ENCODE results near the gene HRAS.
A peak's percentile ranks its signal among the peaks of the same experiment; 100 is the strongest.

Gene HRAS

GRCh38 chr11:553083-553987 is 18.0 kb upstream of the HRAS start:
- DNase-seq: no peak

- DNase-seq: no peak
Observed at GRCh38 chr11:551596-551995, 16.2 kb upstream of the HRAS start.

DNA sequence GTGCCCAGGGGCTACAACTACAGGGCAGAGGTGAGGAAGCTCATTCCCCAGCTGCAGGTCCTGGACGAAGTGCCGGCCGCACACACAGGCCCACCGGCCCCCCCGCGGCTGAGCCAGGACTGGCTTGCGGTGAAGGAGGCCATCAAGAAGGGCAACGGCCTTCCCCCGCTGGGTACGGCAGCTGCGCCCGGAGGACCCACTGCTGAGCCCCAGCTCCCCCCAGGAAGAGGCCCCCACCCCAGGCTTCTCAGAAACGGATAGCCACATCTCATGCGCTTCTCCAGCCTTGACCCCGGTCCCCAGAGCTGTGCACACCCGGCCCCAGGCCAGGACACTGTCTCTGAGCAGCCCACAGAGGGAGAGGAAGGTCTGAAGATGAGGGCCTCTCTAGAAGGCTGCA is 15.8 kb upstream of the HRAS start:
- no peak for DNase-seq

DNA sequence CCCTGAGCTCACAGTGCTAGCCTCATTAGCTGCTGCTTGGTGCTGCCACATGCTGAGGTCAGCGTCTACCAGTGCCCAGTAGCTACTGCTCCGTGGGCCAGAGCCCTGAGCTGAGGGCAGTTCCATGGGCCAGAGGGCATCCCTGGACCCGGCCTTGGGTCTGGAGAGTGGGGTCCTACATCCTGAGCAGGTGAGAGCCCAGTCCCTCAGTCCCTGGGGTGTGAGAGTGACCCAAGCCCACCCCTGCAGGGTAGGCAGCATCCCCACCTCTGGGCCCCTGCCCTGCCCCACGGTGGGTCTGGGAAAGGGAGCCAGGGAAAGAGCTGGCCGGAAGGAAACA is 15.3 kb upstream of the HRAS start:
- DNase-seq: no peak

DNA sequence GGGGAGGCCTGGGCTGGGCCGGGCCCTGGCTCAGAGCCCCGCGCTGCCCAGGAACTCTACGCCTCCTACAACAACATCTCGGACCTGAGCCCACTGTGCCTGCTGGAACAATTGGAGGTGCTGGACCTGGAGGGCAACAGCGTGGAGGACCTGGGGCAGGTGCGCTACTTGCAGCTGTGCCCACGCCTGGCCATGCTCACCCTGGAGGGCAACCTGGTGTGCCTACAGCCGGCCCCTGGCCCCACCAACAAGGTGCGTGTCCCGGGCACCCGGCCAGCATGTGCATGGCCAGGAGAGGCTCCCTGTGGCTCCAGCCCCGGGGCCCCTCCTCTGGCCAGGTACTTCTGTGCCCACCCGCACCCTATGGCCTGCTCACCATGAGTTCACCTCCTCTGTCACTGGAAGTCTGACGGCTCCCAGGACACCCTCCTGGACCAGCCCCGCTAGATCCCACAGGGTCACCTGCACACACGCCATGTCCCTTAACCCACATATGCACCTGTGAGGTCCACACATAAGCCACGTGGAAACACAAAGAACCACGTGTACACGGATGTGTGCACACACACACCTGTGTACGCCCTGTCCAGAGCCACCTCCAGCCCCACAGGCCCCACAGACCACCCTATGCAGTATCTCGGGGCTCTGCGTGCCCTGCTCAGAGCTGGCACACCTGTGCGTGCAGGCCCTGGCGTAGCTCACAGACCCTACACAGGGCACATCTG is 14.8 kb upstream of the HRAS start:
- DNase-seq: no peak

- no peak for DNase-seq
Observed at GRCh38 chr11:548700-549603, 13.6 kb upstream of the HRAS start.

DNA sequence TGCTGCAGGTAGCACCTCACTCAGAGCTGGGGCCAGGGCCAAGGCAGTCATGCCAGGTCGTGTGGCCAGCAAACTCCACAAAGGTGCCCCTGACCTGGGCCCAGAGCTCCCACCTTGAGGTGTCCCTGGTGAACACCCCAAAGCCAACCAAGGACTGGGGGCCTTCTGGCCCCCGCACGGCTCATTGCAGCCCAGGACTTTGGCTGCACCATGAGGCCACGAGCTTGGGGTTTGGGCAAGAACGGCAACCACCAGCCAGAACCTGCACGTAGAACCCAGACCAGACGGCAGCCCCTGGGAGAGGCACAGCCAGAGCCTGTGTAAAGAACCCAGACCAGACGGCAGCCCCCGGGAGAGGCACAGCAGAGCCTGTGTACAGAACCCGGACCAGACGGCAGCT is 9.8 kb upstream of the HRAS start:
- DNase-seq: no peak

DNA sequence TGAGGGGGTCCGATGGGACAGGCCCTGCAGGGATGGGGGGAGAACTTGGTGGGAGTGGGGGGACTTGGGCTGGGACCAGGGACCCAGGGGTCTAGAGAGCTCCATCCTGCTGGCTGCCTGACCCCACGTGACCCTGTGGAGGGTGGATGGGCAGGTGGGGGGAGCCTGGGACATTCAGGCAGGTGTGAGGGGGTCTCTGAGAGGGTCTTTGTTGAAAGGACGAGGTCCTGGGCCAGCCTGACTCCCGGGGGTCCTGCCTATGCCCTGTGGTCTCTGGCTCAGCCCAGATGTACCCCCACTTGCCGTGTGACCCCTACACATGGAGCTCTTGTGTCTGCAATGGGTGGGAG is 9.4 kb upstream of the HRAS start:
- DNase-seq: no peak

DNA sequence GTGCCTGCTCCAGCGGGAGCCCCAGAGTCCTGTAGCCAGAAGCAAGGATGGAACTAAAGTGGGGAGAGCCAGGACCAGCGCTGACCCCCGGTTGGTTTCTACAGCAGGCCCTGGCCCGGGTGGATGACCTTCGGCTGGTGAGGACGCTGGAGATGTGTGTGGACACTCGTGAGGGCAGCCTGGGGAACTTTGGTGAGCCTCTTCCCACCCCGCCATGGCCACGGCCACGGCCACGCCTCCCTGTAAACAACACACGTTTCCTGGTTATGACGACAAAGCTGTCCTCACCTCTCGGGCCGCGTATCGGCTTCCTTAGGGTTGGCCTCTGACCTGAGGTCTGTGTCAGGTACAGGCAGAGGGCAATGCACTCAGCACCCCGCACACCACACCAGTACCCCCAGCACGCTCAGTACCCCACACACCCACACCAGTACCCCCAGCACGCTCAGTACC is 6.1 kb upstream of the HRAS start:
- DNase-seq: no peak

GRCh38 chr11:540583-541432 is 5.4 kb upstream of the HRAS start:
- DNase-seq: no peak

DNA sequence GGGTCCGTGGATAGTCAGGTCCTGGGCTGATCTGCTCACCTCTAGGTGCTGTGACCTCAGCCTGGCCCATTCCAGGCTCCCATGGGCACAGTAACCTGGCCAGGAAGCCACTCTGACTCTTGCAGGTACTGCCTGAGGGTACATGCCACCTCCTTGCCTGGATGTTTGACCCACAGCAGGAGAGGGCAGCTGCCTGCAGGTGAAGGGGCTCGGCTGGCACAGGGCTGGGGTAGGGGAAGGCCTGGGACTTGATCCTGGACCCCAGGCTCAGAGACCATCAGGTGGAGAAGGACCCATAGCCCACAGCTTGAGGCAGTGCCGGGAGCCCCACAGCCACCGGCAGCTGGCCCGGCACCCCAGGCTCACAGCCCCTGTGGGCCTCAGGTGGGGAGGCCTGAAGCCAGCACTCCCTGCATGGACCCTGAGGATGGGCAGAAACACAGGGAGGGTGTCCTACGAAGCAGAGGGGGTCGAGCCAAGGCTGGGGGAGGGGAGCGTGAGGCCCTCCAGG is 4.7 kb upstream of the HRAS start:
- no peak for DNase-seq

DNA sequence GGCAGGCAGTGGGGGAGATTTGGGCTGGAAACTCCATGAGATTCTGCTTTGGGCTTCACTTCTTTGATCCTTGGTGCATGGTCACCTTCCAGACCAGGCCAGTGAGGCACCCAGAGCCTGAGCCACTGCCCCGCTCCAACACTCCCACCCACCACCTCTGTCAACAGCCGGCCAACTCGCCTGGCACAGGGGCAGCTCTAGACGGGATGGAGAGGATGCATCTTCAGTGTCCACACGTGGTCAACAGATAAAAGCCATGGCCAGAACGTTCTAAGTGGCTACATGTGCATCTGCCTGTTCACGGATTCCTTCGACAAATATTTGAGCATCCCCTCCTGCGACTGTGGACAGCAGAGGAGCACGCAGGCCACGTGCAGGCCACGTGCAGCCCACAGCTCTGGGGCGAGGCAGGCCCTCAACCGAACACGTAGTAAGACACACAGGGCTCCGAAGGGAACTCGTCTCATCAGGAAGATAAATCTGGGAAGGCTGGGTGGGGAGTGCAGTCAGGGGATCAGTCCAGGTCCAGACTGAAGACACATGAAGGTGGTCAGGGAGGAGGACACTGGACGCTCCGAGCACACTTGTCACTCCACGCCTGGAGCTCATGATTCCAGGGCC is 3.2 kb upstream of the HRAS start:
- DNase-seq: no peak

GRCh38 chr11:537622-538430 is 2.5 kb upstream of the HRAS start:
- DNase-seq: no peak

DNA sequence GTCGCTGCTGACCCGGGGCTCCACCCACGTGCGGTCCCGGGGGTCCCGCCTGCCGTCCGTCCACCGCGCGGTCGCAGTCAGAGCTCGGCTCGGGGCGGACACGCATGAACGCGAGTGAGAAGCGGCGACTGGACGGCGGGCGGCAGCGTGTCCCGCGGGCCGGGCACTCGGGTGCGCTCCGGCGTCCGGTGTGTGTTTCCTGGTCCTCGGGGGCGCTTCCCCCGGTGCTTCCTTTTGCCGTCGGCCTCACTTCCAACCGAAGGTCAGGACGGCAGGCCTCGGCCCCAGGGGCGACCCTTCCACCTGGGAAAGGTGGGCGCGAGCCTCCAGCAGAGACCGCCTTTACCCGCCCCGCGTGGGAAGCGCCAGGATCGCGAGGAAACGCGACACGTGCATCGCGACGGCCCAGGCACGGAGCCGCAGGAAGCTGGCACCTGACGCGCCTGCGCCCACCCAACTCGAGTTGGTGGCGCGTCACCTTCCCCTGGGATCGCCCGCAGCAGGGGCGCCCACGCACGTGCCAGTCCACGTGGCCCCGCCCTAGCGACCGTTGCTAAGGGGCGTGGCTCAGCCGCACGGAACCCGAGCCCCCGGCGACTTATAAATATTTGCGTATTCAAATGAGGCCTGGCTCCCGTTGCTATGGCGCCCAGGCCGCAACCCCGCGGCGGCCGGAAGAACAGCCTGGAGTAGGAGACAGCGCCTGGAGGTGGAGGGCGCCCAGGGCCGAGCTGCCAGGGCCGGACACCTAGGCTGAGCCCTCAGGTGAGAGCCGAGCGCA is 1.7 kb upstream of the HRAS start, which contains the start of gene LRRC56:
Gene LRRC56 (plus strand): TSS at position 687 of the 781 bp plus-strand sequence. CDS start 3,158 bp downstream, outside the sequence.
- peak; percentile 90 for DNase-seq

- DNase-seq: no peak
Observed at GRCh38 chr11:535210-535518, 212 bp downstream of the HRAS start.

GRCh38 chr11:534396-535209 is 773 bp downstream of the HRAS start:
- DNase-seq: no peak

GRCh38 chr11:533586-534395 is 1.6 kb downstream of the HRAS start:
- DNase-seq: no peak

DNA sequence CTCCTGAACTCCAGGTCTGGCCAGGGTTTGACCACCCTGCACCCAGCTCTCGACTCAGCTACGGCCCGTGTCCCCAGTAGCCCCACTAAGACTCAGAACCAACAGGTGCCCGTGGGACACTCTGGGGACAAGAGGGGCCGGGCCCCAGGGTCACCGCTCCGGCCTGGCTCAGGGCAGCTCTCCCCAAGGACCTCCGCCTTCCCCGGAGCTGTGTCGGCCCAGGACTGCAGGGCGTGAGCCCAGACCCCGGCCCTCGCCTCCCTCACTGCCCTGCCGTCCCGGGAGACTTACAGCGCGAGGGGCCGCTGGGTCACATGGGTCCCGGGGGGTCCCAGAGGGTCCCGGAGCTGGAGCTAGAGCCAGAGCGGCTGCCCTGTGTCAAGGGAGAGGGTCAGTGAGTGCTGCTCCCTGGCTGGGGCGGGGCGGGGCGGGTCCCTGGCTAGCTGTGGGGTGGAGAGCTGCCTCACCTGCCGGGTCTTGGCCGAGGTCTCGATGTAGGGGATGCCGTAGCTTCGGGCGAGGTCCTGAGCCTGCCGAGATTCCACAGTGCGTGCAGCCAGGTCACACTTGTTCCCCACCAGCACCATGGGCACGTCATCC is 2.3 kb downstream of the HRAS start:
- DNase-seq: no peak

All from stimulated activated CD4-positive, alpha-beta T cell treated with anti-CD3 and anti-CD28 coated beads, Interleukin-4, amount 100 ng/mL, for 1 hour (primary cell).